NCI-H2171 (cell line): ENCODE measurements around the gene CCL17.
A peak's percentile ranks its signal among the peaks of the same experiment; 100 is the strongest.
"Not testable (repeated sequence)": the region's sequence is repeated elsewhere in the genome, so short reads cannot be mapped to it uniquely, and the experiment has no call there.

Experiments
- DNase-seq: peaks from one replicate; lab custom pipeline; 2025; lab: John Stamatoyannopoulos, UW

Gene CCL17

GRCh38 chr16:57403965-57404817, at the start of gene CCL17:
Gene CCL17 (plus strand): TSS chr16:57404767. CDS start chr16:57413933, 9,166 bp downstream.
- no peak for DNase-seq

DNA sequence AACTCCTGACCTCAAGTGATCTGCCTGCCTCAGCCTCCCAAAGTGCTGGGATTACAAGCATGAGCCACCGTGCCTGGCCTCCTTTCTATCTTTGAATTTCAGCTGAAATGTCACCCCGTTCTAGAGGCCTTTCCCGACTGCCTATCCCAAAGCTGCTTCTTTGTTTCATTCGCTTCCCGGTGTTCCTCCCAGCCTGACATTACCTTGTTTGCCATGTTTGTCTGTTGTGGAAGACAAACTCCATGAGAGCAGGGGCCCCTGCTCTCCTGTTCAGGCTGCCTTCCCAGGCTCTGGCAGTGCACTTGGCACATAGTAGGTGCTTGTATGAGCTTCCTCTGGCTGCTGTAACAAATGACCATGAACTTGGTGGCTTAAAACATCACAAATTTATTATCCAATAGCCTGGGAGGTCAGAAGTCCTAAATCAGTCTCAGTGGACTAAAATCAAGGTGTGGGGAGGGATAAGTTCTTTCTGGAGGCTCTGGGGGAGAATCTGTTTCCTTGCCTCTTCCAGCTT, 48.6 kb upstream of the CCL17 start:
- DNase-seq, result no peak

DNA sequence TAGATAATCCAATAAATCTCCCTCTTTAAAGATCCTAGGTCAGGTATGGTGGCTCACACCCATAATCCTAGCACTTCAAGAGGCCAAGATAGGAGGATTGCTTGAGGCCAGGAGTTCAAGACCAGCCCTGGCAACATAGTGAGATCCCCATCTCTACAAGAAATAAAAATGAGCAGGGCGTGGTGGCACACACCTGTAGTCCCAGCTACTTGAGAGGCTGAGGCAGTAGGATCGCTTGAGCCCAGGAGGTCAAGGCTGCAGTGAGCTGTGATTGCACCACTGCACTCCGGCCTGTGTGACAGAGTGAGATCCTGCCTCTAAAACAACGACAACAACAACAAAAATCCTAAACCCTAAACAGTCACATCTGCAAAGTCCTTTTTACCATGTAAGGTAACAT, 48.0 kb upstream of the CCL17 start:
- no peak for DNase-seq

DNA sequence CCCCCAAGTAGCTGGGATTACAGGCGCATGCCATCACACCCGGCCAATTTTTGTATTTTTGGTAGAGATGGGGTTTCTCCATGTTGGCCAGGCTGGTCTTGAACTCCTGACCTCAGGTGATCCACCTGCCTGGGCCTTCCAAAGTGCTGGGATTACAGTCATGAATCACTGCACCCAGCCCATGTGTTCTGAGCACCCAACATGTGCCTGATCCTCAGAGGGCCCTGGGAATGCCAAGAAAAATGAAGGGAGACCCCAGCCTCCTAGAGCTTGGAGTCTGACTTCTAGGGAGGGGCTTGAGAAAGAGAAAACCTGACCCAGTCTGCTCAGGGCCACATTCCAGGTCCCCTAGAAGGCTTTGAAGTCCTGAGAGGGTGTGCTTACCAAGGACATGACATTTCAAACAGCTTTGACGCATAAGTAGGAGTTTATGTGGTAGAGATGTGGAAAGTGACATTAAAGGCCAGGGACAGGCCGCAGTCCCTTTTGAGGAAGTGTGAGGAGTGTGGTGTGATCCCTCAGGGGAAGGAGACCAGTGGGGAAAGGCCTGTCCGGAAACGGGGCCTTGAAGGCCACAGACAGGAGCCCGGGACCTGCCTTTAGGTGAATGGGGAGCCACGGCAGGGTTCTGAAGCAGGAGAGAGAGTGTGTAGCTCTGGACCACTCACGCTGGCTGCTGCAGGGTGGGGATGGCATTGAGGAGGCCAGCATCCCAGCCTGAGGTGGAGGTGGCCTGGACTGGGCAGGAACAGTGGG, 47.1 kb upstream of the CCL17 start:
- no peak for DNase-seq

GRCh38 chr16:57358086-57358420, 46.5 kb upstream of the CCL17 start:
- DNase-seq, result no peak

DNA sequence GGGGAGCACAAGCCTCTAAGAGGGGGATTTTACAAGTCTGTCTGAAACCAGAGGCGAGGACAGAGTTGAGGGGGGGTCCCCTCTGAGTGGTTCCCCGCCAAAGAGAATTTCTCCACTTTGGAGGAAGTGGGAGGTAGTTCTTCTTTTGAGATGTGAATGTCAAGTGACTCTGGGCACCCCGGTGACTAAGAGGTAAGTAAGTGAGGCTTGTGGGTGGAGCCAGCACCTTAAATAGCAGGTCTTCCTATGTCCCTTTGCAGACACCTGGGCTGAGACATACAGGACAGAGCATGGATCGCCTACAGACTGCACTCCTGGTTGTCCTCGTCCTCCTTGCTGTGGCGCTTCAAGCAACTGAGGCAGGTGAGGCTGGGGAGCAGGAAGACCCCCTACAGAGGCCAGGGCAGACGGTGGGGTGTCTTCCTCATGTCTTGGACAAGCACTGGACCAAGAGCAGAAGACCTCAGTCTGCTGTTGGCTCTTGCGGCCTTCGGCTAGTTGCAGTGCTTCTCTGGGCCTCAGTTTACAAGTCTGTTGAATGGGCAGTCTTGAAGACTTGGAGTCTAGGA, 46.0 kb upstream of the CCL17 start, which contains the start of gene CCL22:
TSS of gene CCL22 (plus strand) at position 257 of the 569 bp plus-strand sequence. CDS start at position 291, 34 bp downstream.
- DNase-seq, result no peak

DNA sequence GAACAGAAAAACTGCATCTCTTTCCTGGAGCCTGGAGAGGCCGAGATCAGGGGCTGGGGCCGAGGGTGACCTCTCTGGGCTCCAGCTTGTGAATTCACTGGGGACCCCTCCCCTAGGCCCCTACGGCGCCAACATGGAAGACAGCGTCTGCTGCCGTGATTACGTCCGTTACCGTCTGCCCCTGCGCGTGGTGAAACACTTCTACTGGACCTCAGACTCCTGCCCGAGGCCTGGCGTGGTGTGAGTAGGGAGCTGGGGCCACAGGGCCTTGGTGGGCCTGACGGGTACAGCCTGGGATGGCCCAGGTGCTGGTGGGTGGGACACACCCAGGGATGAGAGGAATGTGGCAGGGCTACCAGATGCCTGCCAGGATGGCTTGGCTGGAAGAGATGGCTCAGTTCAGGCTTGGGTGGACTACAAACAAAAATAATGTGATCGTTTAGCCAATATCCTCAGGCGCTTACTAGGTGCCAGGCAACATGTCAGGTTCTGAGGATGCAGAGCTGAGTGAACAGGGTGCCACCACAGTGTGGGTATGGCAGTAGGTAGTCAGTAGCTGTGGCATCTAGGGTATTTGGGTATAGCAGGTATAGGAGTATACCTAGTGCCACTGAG, 44.1 kb upstream of the CCL17 start:
- DNase-seq, result no peak

DNA sequence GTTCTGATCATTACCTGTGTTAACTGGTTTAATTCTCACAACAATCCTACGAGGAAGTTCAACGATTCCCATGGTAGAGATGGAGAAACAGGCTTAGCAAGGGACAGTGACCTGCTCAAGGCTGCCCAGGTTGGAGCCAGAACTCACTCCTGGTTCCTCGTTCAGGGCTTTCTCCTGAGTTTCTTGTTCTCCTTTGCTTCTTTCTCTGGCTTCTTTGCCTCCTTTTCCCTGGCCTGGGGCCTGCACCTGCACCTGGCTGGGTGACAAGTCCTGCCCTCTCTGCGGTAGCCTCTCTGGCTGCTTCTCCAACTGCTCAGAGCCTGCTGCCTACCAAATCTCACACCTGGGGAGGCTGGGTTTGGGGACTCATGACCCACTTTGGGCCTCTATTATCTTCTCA, 43.2 kb upstream of the CCL17 start:
- DNase-seq, result no peak

GRCh38 chr16:57364143-57364542, 40.4 kb upstream of the CCL17 start:
- no peak for DNase-seq

GRCh38 chr16:57366544-57367040, 38.0 kb upstream of the CCL17 start:
- no peak for DNase-seq

GRCh38 chr16:57367116-57367752, 37.3 kb upstream of the CCL17 start:
- DNase-seq, result no peak

DNA sequence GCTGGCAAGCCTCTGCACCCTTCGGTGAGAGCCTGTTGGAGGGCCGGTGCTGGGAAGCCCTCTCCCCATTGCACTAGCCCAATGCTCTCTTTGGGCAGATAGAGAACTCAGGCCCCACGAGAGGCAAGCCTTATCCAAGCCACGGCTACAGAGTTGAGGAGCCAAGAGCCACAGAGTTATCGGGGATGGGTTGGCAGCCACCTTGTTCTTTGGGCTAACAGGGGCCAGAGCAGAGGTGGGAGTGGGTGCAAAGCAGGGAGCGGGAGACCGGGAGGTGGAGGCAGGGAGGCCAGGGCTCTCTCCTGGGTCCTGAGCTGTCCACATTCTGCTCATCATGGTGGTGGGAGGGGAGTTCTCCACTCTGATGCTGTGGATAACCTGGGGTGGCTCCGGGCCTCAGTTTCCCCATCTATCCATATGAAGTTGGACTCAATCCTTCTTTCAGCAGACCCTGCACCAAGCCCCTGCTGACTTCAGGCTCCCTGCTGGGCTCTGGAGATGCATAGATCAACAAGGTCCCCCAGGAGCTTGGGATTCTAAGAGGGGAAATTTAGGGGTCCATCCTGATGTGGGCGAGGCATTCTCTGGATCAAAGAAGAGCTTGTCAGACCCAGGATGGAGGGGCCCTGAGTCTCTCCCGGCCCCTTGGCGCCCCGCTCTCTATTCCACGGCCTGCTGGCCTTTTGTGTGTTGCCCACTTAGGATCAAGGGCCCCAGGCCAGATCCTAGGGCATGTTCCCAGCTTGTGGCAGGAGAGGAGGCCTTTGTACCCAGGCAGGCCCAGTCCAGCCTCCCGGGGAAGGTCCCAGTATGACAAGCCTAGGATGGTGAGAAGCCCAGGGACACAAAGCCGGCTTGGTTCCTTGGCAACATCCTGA, 32.8 kb upstream of the CCL17 start:
- DNase-seq, result no peak

GRCh38 chr16:57372372-57373116, 32.0 kb upstream of the CCL17 start, which contains the start of gene CX3CL1:
Gene CX3CL1 (plus strand): TSS chr16:57372490. CDS start chr16:57372569, 79 bp downstream.
- peak; percentile 15 for DNase-seq

DNA sequence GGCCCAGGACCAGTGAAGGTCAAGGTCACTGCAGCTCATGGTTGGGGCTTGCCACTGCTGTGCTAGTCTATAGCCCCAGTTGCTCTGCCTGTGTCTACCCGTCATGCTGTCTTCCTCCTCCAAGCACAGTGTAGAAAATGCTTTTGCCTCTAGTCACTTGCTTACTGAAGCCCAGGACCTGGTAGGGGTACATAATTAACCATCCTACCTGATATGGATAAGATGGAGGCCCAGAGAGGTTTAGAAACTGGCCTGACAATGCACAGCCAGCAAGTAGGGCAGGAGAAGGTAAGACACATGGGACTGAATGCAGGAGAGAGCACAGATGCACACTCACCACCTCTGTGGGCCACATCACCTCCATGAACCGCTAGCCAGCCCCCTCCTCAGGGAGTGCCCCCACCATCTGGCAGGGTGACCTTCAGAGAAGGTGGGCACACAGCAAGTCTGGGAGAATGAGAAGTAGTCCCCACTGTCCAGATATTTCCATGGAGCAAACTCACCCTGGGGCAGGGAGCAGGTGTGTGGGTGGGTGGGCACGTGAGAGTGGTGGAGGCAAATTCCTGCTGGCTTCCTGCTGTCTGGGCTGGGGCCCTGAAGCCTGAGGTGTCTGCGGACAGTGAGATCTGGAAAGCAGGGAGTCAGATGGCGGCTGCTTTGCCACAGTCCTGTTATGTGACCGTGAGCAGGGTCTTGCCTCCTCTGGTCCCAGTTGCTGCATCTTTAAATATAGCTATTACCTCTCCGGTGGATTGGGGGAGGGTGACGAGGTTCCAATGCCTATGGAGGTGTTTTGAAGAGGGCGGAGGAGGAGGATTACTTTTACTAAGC, 31.2 kb upstream of the CCL17 start:
- no peak for DNase-seq

DNA sequence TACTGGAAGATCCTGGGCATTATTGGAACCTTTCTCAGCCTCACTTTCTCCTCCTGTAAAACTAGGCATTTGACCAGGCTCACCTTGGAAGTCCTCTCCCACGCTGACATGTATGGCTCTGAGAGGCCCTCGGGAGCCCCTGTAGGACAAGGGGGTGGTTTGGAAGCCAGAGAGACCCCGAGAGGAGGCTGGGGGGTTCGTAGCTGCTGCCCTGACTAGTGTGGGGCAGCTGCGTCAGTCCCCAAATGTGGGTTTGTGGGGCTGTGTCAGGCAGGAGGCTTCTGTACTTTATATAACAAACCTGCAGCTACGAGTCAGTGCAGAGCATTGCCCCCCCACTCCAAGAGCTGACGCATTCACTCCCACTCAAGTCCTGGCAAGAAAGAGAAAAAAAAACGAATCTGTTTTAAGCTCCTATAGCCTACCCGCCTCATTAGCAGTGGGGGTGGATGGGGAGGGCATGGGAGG, 30.5 kb upstream of the CCL17 start:
- DNase-seq, result no peak

GRCh38 chr16:57374925-57375465, 29.6 kb upstream of the CCL17 start:
- DNase-seq, result not testable (repeated sequence)

- no peak for DNase-seq
Measured at GRCh38 chr16:57376313-57376818, 28.2 kb upstream of the CCL17 start.
